HEK293T (cell line): ENCODE data around the gene DDIT3.

Experiments
- BHLHE40 ChIP-seq: fragments of 450-650 bp; IDR thresholded peaks from 2 replicates; pipeline ENCODE4 v1.6.1; 2016; ENCODE audit warnings: mild to moderate bottlenecking, moderate library complexity, borderline replicate concordance
- FOXK2 ChIP-seq: fragments of 450-650 bp; IDR thresholded peaks from 2 replicates; pipeline ENCODE4 v1.6.1; 2016; ENCODE audit warnings: mild to moderate bottlenecking
- L3MBTL2 ChIP-seq: fragments of 450-650 bp; conservative IDR thresholded peaks from 2 replicates; pipeline ENCODE4 v1.6.1; 2016; ENCODE audit warnings: mild to moderate bottlenecking
- TF ChIP-seq, protein P1 (sequence below): fragments of 450-650 bp; IDR thresholded peaks from 2 replicates; pipeline ENCODE4 v1.6.1; 2016

DNA sequence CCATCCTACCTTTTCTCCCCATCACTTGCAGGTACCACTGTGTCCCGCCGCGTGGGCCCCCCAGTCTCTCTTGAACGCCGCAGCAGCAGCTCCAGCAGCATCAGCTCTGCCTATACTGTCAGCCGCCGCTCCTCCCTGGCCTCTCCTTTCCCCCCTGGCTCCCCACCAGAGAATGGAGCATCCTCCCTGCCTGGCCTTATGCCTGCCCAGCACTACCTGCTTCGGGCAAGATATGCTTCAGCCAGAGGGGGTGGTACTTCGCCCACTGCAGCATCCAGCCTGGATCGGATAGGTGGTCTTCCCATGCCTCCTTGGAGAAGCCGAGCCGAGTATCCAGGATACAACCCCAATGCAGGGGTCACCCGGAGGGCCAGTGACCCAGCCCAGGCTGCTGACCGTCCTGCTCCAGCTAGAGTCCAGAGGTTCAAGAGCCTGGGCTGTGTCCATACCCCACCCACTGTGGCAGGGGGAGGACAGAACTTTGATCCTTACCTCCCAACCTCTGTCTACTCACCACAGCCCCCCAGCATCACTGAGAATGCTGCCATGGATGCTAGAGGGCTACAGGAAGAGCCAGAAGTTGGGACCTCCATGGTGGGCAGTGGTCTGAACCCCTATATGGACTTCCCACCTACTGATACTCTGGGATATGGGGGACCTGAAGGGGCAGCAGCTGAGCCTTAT, 49.9 kb downstream of the DDIT3 start:
- TF ChIP-seq L3MBTL2 (no peak), FOXK2 (no peak), BHLHE40 (no peak)
- TF ChIP-seq, protein P1, sequence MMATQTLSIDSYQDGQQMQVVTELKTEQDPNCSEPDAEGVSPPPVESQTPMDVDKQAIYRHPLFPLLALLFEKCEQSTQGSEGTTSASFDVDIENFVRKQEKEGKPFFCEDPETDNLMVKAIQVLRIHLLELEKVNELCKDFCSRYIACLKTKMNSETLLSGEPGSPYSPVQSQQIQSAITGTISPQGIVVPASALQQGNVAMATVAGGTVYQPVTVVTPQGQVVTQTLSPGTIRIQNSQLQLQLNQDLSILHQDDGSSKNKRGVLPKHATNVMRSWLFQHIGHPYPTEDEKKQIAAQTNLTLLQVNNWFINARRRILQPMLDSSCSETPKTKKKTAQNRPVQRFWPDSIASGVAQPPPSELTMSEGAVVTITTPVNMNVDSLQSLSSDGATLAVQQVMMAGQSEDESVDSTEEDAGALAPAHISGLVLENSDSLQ: no peak
